ENCODE results near the gene LCN12.

LCN12 gene

GRCh38 chr9:136957461-136957860 lies 5.4 kb downstream of the LCN12 start:
- DNase-seq (ENCODE audit: low read depth, low spot score): no peak

GRCh38 chr9:136957901-136958300 lies 5.8 kb downstream of the LCN12 start:
- no peak for DNase-seq (ENCODE audit: low read depth, low spot score)

GRCh38 chr9:136958473-136958872 lies 6.4 kb downstream of the LCN12 start:
- no peak for DNase-seq (ENCODE audit: low read depth, low spot score)

- DNase-seq (ENCODE audit: low read depth, low spot score): no peak
These were observed 7.1 kb downstream of the LCN12 start for GRCh38 chr9:136958898-136959850.

GRCh38 chr9:136960212-136960937 lies 8.3 kb downstream of the LCN12 start:
- DNase-seq (ENCODE audit: low read depth, low spot score): no peak

GRCh38 chr9:136960938-136961275 lies 8.8 kb downstream of the LCN12 start:
- no peak for DNase-seq (ENCODE audit: low read depth, low spot score)

GRCh38 chr9:136961279-136962065 lies 9.4 kb downstream of the LCN12 start:
- no peak for DNase-seq (ENCODE audit: low read depth, low spot score)

GRCh38 chr9:136962163-136962562 lies 10.1 kb downstream of the LCN12 start:
- DNase-seq (ENCODE audit: low read depth, low spot score): no peak

- DNase-seq (ENCODE audit: low read depth, low spot score): no peak
These were observed 10.7 kb downstream of the LCN12 start for GRCh38 chr9:136962701-136963248.

GRCh38 chr9:136963341-136963740 lies 11.3 kb downstream of the LCN12 start:
- DNase-seq (ENCODE audit: low read depth, low spot score): no peak

GRCh38 chr9:136963751-136964150 lies 11.7 kb downstream of the LCN12 start:
- DNase-seq (ENCODE audit: low read depth, low spot score): no peak

GRCh38 chr9:136964171-136964689 lies 12.2 kb downstream of the LCN12 start:
- DNase-seq (ENCODE audit: low read depth, low spot score): no peak

- no peak for DNase-seq (ENCODE audit: low read depth, low spot score)
These were observed 12.9 kb downstream of the LCN12 start for GRCh38 chr9:136964833-136965422.

GRCh38 chr9:136965771-136966484 lies 13.9 kb downstream of the LCN12 start:
- DNase-seq (ENCODE audit: low read depth, low spot score): no peak

- DNase-seq (ENCODE audit: low read depth, low spot score): no peak
These were observed 16.5 kb downstream of the LCN12 start for GRCh38 chr9:136968333-136969127.

GRCh38 chr9:136969150-136969549 lies 17.1 kb downstream of the LCN12 start:
- no peak for DNase-seq (ENCODE audit: low read depth, low spot score)

GRCh38 chr9:136969774-136970173 lies 17.7 kb downstream of the LCN12 start:
- DNase-seq (ENCODE audit: low read depth, low spot score): no peak

GRCh38 chr9:136970361-136970760 lies 18.3 kb downstream of the LCN12 start:
- DNase-seq (ENCODE audit: low read depth, low spot score): no peak

- no peak for DNase-seq (ENCODE audit: low read depth, low spot score)
These were observed 19.7 kb downstream of the LCN12 start for GRCh38 chr9:136971746-136972145.

- no peak for DNase-seq (ENCODE audit: low read depth, low spot score)
These were observed 20.3 kb downstream of the LCN12 start for GRCh38 chr9:136972335-136972734.

Data from activated naive CD8-positive, alpha-beta T cell treated with anti-CD3 and anti-CD28 coated beads, Interleukin-2, amount 50 U/mL, for 16 hours (primary cell).